HG03558 (cell line): Measurements from ENCODE around the gene VPREB1.
"Not testable (repeated sequence)": the region's sequence is repeated elsewhere in the genome, so short reads cannot be mapped to it uniquely, and the experiment has no call there.

Experiments used
- ATAC-seq: cut with Tn5 transposase; IDR thresholded peaks from one replicate; pipeline ENCODE4 v1.9.1; 2021; ENCODE audit warnings: moderate number of reproducible peaks; ENCODE audit not compliant: unreplicated experiment; ENCODE audit errors: extremely low read depth

Gene VPREB1, protein sequence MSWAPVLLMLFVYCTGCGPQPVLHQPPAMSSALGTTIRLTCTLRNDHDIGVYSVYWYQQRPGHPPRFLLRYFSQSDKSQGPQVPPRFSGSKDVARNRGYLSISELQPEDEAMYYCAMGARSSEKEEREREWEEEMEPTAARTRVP

DNA sequence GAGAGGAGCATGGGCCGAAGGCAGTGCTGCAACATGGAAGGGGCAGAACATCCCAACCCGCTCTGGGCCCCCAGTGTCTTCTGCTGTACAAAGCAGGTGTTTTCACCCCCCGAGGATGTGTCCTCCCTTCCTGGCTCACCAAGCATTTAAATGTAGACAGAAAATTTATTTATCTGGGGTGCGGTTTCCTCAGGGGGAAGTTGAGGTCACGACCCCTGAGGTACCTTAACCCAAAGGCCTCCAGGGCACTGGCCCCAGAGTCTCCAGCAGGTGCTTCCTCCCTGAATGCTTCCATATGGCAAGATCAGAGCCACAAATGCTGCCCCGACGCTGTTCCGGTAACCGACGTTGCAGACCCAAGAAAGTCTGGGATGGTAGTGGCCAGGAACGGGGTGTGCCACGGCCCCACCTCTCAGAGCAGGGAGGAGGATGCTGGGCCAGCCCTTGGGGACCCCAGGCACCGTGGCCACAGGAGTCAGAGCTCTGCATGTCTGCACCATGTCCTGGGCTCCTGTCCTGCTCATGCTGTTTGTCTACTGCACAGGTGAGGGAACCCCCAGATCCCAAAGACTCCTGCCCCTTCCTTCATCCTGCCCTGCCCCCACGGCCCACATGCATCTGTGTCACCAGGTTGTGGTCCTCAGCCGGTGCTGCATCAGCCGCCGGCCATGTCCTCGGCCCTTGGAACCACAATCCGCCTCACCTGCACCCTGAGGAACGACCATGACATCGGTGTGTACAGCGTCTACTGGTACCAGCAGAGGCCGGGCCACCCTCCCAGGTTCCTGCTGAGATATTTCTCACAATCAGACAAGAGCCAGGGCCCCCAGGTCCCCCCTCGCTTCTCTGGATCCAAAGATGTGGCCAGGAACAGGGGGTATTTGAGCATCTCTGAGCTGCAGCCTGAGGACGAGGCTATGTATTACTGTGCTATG, at the start of gene VPREB1:
TSS of gene VPREB1 (plus strand) at position 471 of the 935 bp plus-strand sequence. CDS start at position 499, 28 bp downstream.
- no peak for ATAC-seq

DNA sequence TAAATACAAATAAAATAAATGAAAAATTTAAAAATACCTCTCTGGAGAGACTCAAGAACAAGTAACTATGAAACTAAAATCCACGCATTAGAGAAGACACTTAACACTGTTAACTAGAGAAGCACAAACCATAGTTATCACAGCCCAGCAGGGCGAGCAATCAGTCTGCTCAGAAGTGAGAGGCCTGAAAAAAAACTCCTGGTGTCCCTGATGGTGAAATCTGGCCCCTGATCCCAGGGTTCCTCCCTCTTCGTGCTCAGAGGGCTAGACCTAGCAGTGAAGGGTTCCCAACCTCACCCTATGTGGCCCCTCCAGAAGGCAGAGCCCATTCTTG, 49.7 kb upstream of the VPREB1 start:
- no peak for ATAC-seq

DNA sequence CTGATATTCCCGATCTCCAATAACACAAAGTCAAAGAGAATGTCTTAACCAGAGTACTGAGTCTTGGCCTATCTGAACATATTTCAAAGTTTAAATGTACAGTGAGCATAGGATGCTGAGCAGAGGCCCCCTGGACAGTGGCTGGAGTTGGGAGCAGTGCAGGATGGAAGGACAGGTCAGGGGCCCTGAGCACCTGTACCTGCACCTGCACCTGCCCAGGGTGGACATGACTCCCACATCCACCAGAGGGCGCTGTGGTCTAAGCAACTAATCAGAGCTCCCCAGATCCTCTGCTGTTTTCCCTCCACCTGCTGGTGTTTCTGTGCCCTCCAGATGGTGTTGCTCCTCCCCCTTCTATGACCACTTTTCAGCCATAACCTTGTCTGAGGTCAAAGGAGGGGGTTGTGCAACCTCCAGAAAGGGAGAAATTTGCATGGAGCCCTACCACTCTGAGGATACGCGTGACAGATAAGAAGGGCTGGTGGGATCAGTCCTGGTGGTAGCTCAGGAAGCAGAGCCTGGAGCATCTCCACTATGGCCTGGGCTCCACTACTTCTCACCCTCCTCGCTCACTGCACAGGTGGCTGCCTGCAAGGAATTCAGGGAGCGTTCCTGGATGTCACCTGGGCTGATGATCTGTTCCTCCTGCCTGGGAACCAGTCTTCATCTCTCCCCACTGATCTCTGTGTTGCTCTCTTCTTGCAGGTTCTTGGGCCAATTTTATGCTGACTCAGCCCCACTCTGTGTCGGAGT, 49.1 kb upstream of the VPREB1 start:
- ATAC-seq, result no peak

DNA sequence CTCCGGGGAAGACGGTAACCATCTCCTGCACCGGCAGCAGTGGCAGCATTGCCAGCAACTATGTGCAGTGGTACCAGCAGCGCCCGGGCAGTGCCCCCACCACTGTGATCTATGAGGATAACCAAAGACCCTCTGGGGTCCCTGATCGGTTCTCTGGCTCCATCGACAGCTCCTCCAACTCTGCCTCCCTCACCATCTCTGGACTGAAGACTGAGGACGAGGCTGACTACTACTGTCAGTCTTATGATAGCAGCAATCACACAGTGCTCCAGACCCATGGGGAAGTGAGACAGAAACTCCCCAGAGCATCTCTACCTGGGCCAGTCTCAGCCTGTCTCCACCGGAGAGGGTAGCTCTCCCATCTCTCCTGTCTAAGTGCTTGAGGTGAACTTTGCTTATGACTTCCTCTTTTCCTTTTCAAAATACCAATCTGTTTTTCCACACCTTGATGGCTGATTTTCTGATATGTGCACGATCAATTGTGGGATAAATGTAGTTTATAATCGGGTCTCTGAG, 48.5 kb upstream of the VPREB1 start:
- ATAC-seq, result no peak

DNA sequence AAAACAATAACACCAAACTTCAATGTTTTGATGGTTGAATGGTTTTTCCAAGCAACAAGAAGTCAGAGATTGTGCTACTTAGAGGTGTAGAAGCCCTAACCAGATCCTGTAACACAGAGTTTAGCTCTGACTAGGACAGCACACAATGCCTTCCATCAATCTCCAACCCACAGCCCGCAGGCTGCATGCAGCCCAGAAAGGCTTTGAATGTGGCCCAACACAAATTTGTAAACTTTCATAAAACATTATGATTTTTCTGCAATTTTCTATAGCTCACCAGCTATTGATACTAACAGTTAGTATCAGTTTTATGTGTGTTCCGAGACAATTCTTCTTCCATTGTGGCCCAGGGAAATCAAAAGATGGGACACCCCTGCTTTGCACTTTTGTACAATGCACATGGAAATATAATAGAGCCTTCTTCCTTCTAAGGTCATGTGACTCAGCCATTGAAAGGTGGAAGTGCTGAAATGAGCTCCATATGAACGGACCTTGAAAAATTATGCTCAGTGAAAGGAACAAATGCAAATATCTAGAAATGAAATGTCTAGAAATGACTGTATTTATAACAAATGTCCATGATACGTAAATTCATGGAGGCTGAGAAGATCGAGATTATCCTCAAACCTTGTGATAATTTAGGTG, 47.6 kb upstream of the VPREB1 start:
- ATAC-seq, result no peak

DNA sequence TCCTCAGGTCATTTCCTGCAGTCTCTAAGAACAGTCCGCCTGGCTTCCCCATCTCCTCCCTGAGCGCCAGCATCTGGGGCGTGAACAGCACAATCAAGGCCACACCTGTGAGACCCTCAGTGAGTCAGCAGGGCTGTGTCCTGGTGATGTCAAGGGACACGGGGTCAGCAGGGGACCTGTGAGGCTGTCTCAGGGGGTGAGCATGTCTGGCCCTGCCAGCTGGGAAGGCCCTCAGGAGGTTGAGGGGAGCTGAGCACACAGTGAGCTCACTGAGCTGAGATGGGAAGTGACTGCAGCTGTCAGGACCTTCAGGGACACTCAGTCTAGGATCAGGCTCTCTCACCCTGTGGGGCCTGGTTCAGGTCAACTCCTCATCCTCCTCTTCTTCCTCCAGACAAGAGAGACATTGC, 46.6 kb upstream of the VPREB1 start:
- no peak for ATAC-seq

DNA sequence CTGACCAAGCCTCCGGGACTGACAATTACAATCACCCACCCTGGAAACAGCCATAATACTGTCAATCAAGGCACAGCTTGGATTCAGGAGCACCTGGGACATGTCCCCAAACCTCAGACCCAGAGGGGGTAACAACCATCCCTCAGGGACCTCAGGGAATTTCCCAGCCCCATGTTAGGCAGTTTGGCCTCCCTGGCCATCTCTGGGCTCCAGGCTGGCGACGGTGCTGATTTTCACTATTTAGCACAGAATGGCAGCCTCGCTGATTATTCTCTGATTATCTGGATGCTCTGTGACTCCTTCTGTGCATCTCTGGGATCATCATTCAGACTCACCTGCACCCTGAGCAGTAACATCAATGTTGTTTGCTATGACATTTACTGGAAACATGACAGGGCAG, 45.8 kb upstream of the VPREB1 start:
- no peak for ATAC-seq

DNA sequence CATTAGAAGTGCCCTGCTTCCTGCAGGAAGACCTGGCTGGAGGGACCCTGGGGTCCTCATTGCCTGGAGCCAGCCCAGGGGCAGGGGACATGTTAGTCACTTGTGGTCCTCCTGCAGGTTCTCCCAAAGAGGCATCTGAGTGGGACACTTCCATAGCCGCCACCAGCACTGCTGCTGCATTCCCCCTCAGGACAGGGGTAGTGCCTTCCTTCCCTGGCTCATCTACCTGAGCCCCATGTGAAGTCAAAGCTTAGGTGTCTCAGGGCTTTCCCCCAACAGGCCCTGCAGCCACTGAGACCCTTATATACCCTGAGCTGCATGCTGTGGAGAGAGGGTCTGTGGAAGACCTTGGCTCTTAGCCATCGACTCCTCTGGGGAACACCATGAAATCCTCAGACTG, 45.0 kb upstream of the VPREB1 start:
- ATAC-seq, result no peak

DNA sequence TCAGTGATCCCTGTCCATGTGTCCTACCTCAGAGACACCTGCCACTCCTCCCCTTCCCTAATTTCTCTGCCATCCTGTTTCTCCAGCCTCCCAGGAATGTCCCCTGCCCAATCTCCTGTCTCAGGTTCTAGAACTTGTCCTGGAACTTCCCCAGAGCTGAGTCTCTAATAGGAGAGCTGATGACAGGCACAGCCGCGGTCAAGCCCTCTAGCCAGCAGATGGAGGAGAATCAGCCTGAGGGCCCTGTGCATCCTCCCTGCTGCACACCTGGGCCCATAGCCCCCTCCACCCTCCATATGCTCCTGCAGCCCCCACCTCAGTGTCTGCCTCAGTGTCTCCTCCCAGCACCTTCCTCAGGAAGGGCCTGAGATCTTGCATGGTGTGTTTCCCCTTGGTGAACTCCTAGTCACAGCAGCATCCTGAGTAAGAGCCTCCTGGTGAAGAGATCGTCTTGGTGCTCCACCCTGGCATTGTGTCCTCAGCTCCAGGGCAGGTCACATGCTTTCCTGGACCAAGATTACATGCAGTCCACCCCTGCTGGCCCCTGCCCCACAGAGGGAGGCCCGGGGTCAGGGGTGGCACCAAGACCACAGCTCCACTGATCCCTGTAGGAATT, 43.9 kb upstream of the VPREB1 start:
- no peak for ATAC-seq

DNA sequence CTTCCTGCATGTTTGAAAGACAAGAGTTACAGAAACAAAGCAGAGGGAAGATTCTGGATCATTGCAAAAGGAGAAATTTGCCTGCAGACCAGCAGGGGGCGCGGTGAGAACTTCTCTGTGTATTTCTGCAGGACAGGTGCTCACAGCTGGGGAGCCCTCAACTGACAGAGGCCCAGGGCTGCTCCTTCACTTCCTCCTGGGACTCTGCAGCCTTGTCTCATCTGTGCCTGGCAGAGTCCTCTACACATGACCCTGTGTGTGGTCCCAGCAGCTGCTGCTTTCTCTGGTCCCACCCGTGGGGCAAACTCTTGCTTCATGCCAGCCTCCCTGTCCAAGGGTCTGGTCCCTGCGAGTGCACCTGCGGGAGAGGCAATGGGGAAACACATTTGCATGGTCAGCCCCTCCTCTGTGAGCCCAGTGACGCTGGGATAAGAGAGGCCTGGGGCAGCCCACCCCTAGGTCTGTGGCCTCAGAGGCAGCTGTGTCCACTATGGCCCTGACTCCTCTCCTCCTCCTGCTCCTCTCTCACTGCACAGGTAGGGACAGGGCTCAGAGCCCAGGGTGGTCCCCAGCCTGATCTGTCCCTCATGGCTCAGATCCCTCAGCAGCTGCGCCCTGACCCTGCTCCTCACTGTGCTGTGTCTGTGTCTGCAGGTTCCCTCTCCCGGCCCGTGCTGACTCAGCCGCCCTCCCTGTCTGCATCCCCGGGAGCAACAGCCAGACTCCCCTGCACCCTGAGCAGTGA, 43.2 kb upstream of the VPREB1 start:
- no peak for ATAC-seq

DNA sequence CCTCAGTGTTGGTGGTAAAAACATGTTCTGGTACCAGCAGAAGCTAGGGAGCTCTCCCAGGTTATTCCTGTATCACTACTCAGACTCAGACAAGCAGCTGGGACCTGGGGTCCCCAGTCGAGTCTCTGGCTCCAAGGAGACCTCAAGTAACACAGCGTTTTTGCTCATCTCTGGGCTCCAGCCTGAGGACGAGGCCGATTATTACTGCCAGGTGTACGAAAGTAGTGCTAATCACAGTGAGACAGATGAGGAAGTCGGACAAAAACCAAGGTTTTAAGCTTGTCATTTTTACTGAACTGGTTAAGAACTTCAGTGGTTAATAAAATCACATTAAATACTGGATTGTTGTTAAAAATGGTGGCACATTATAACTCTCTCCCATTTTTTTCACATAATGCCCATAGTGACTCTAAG, 42.6 kb upstream of the VPREB1 start:
- no peak for ATAC-seq

DNA sequence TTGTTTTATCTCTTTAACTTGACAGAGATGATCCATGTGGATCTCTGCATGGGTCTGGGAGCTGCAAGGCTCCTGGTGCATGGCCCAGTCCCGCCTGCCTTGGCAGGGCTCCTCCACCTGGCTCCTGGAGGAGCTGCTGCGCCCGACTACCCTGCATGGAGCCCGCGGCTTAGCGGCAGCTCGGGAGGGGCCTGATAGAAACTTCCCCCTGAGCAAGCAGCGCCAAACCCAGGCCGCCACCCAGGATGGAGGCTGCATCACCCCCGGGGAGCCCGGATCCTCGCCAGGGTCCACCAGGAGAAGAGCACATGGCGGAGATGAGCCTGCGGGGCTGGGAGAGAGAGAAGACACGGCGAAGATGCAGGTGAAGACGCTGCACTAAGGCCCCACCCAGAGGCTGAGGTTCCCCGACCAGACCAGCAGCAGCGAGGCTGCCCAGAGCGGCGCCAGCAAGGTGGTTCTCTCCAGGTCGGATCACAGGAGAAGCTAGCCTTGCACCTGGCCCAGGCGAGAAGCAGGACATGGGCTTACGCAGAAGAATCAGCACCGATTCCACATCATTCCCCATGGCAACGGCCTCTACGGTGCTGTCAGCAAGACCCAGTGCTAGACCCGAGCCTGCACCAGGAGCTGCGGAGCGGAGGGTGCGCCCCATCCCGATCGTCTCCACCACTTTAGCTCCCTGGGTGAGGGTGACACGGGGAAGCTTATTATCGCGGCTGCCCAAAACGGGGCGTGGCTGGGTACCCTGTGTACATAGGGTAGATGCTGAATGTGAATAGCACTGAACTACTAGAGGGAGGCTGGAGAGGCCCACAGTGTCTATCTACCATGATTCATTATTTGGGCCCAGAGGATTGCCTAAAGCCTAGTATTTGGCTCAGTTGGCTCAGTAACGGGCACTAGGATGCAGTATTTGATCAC, 41.3 kb upstream of the VPREB1 start:
- ATAC-seq, result no peak

DNA sequence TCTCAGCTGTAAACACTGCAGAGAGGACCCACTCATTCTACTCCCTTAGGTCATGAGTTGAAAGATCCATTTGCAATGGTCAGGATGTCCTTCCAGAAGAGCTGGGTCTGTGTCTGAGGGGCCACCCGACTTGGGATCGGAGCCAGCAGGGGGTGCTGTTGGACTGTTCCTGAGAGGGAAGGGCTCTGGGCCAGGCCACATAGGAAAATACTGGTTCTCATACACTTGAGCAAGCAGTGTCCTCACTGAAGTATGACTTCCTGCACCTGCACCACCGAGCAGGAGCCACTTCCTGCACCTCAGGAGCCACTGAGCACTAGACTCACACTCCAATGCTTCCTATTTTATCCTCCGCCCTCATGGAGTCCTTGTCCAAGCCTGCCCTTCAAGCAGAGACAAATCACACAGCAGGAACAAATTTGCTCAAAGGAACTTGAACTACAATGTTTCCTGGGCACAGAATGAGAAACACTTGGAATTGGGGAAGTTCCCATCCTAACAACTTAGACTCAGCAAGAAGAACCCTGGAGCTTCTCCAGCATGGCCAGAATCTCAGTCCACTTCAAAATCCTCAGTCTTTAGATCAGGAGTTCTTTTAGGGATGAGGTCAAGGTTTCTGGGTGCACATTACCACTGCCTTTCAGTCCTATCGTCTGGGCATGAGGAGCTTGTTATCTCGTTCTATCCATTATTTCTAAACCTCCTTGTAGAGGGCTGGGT, 36.6 kb upstream of the VPREB1 start:
- no peak for ATAC-seq

DNA sequence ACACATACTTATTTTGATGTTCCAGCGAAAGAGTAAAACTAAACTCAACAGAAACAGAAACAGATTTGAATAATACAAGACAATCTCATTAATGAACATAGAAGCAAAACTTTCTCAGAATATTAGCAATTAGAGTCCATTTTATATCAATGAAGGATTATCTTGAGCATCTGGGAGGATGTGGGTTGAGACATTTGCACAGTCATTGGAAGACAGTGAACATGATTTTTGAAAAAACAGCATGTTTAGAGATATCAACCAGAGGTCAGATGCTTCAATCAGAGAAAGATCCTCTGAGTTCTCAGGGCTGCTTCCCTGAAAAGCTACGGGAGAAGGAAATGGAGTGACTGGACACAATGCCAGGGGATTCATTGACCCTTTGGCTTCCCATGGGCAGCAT, 35.9 kb upstream of the VPREB1 start:
- ATAC-seq, result no peak

DNA sequence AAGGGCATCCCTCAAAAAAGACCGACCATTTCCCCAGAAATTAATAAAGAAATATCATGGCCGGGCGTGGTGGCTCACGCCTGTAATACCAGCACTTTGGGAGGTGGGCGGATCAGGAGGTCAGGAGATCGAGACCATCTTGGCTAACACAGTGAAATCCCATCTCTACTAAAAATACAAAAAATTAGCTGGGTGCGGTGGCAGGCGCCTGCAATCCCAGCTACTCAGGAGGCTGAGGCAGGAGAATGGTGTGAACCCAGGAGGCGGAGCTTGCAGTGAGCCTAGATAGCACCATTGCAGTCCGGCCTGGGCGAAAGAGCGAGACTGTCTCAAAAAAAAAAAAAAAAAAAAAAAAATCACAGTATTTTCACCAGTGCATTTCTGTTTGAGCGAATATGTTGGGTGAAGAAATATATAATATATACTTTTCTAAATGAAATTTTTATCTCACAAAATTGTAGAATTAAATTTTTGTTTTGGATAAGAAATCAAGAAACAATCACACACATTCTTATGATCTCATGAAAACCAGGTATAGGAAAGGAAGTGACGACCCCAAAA, 35.4 kb upstream of the VPREB1 start:
- ATAC-seq, result not testable (repeated sequence)

DNA sequence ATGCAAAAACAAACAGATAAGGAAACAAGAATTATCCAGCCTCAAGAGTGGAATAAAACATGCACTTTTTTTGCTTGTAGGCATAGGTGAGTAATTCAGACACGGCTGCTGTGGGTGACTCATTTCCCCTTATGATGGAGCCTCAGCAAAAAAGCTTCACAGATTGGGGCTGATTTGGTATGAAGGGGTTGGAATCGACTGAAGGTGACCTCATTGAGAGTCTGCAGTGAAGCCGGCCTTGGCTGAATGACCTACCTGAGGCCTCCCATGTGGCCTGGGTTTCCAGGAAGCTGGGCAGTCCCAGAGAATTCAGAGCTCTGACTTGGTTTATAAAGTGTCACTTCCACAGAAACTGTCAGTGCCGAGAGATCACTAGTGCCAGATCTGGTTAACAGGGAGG, 34.2 kb upstream of the VPREB1 start:
- ATAC-seq, result no peak
